WTC11 (cell line): Measurements from ENCODE around the gene NUDT8.

Experiments
- CBFB ChIP-seq: sonication (generic); formaldehyde crosslinking; IDR thresholded peaks from 2 replicates; pipeline ENCODE4 v1.8.1; 2022; ENCODE audit warnings: mild to moderate bottlenecking, low read depth, missing genetic modification reagents
- CREB1 ChIP-seq: sonication (generic); formaldehyde crosslinking; IDR thresholded peaks from 2 replicates; pipeline ENCODE4 v1.8.0; 2023; ENCODE audit warnings: mild to moderate bottlenecking, missing genetic modification reagents
- ELF4 ChIP-seq: sonication (generic); formaldehyde crosslinking; IDR thresholded peaks from 2 replicates; pipeline ENCODE4 v1.8.1; 2022; ENCODE audit warnings: low read depth, mild to moderate bottlenecking, moderate library complexity, missing genetic modification reagents
- ESRRA ChIP-seq: sonication (generic); formaldehyde crosslinking; IDR thresholded peaks from 2 replicates; pipeline ENCODE4 v1.8.1; 2022; ENCODE audit warnings: mild to moderate bottlenecking, missing genetic modification reagents, borderline replicate concordance
- IRF2 ChIP-seq: sonication (generic); formaldehyde crosslinking; IDR thresholded peaks from 2 replicates; pipeline ENCODE4 v1.8.0; 2022; ENCODE audit warnings: low read depth, missing genetic modification reagents, borderline replicate concordance
- JUN ChIP-seq: sonication (generic); formaldehyde crosslinking; IDR thresholded peaks from 2 replicates; pipeline ENCODE4 v1.8.0; 2023; ENCODE audit warnings: mild to moderate bottlenecking, missing genetic modification reagents
- NR3C1 ChIP-seq: sonication (generic); formaldehyde crosslinking; conservative IDR thresholded peaks from 2 replicates; pipeline ENCODE4 v1.8.1; 2023; ENCODE audit warnings: low read depth, mild to moderate bottlenecking, missing genetic modification reagents
- SP1 ChIP-seq: sonication (generic); formaldehyde crosslinking; conservative IDR thresholded peaks from 2 replicates; pipeline ENCODE4 v1.8.1; 2022; ENCODE audit warnings: missing genetic modification reagents
- TEAD4 ChIP-seq: sonication (generic); formaldehyde crosslinking; IDR thresholded peaks from 2 replicates; pipeline ENCODE4 v1.8.0; 2022; ENCODE audit warnings: mild to moderate bottlenecking, missing genetic modification reagents
- TF ChIP-seq, protein P1 (sequence below): sonication (generic); formaldehyde crosslinking; IDR thresholded peaks from 2 replicates; pipeline ENCODE4 v1.8.0; 2022; ENCODE audit warnings: mild to moderate bottlenecking, missing genetic modification reagents
- TF ChIP-seq, protein P2 (sequence below): fragments of 200-600 bp; IDR thresholded peaks from 2 replicates; pipeline ENCODE4 v1.8.0; 2022; ENCODE audit warnings: antibody characterized with exemption
- TF ChIP-seq, protein P3 (sequence below): sonication (generic); formaldehyde crosslinking; conservative IDR thresholded peaks from 2 replicates; pipeline ENCODE4 v1.8.1; 2022; ENCODE audit warnings: mild to moderate bottlenecking, missing genetic modification reagents
- TF ChIP-seq, protein P4 (sequence below): sonication (generic); formaldehyde crosslinking; IDR thresholded peaks from 2 replicates; pipeline ENCODE4 v1.8.1; 2022; ENCODE audit warnings: low read depth, missing genetic modification reagents, borderline replicate concordance

DNA sequence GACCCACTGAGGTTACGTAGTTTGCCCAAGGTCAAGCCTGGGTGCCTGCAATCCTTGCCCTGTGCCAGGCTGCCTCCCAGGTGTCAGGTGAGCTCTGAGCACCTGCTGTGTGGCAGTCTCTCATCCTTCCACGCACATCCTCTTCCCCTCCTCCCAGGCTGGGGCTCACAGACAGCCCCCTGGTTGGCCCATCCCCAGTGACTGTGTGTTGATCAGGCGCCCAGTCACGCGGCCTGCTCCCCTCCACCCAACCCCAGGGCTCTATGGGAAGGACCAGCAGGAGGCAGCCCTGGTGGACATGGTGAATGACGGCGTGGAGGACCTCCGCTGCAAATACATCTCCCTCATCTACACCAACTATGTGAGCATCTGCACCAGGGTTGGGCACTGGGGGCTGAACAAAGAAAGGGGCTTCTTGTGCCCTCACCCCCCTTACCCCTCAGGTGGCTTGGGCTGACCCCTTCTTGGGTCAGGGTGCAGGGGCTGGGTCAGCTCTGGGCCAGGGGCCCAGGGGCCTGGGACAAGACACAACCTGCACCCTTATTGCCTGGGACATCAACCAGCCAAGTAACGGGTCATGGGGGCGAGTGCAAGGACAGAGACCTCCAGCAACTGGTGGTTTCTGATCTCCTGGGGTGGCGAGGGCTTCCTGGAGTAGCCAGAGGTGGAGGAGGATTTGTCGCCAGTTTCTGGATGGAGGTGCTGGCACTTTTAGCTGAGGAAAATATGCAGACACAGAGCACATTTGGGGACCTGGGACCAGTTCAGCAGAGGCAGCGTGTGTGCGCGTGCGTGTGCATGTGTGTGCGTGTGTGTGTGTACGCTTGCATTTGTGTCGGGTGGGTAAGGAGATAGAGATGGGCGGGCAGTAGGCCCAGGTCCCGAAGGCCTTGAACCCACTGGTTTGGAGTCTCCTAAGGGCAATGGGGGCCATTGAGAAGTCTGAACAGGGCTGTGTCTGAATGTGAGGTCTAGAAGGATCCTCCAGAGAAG, 44.6 kb downstream of the NUDT8 start:
- TF ChIP-seq, protein P1, sequence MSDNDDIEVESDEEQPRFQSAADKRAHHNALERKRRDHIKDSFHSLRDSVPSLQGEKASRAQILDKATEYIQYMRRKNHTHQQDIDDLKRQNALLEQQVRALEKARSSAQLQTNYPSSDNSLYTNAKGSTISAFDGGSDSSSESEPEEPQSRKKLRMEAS (CRISPR knock-in tag): no peak
- TF ChIP-seq, protein P2, sequence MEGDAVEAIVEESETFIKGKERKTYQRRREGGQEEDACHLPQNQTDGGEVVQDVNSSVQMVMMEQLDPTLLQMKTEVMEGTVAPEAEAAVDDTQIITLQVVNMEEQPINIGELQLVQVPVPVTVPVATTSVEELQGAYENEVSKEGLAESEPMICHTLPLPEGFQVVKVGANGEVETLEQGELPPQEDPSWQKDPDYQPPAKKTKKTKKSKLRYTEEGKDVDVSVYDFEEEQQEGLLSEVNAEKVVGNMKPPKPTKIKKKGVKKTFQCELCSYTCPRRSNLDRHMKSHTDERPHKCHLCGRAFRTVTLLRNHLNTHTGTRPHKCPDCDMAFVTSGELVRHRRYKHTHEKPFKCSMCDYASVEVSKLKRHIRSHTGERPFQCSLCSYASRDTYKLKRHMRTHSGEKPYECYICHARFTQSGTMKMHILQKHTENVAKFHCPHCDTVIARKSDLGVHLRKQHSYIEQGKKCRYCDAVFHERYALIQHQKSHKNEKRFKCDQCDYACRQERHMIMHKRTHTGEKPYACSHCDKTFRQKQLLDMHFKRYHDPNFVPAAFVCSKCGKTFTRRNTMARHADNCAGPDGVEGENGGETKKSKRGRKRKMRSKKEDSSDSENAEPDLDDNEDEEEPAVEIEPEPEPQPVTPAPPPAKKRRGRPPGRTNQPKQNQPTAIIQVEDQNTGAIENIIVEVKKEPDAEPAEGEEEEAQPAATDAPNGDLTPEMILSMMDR: no peak
- no peak for TF ChIP-seq IRF2 (CRISPR knock-in tag)
- TF ChIP-seq, protein P3, sequence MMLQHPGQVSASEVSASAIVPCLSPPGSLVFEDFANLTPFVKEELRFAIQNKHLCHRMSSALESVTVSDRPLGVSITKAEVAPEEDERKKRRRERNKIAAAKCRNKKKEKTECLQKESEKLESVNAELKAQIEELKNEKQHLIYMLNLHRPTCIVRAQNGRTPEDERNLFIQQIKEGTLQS (CRISPR knock-in tag): no peak
- TF ChIP-seq ELF4 (CRISPR knock-in tag): no peak
- no peak for TF ChIP-seq CREB1 (CRISPR knock-in tag)
- no peak for TF ChIP-seq SP1 (CRISPR knock-in tag)
- no peak for TF ChIP-seq TEAD4 (CRISPR knock-in tag)
- TF ChIP-seq CBFB (CRISPR knock-in tag): no peak
- no peak for TF ChIP-seq JUN (CRISPR knock-in tag)
- no peak for TF ChIP-seq ESRRA
- TF ChIP-seq, protein P4, sequence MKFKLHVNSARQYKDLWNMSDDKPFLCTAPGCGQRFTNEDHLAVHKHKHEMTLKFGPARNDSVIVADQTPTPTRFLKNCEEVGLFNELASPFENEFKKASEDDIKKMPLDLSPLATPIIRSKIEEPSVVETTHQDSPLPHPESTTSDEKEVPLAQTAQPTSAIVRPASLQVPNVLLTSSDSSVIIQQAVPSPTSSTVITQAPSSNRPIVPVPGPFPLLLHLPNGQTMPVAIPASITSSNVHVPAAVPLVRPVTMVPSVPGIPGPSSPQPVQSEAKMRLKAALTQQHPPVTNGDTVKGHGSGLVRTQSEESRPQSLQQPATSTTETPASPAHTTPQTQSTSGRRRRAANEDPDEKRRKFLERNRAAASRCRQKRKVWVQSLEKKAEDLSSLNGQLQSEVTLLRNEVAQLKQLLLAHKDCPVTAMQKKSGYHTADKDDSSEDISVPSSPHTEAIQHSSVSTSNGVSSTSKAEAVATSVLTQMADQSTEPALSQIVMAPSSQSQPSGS (CRISPR knock-in tag): no peak
- no peak for TF ChIP-seq NR3C1 (CRISPR knock-in tag)
